ENCODE results near the gene IQGAP2.

The IQGAP2 gene

DNA sequence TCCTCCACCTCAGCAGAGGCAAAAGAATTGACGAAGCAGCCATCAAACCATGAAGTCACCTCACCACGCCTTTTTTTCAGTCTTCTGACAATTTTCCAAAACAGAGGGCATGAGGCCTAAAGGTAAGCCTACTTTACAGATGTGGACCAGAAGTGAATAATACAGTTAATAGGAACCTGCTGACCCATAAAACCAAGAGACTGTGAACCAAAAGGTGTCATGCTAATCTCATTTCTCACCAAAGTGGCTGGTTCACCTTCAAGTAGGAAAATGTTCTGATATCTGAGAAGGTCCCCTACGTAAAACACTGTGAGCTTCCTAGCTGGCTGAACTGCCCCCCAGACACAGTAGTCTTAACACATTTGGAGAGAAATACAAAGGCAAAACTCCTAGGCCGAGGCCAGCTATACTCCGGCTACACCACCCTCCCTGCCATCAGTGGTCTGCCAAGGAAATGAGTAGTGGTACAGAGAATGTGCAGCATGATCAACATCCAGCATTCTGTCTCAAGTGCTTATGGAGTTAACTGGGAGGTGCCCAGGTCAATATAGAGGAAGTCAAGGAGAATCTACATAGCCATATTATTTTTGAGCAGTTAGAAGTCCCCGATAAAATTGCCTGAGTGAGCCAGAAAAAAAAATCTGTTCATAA lies 239.4 kb downstream of the IQGAP2 start:
- no peak for DNase-seq (ENCODE audit: extremely low spot score)
- CTCF ChIA-PET = interaction anchor here (0.8 kb wide), 1 partner anchor 42 kb away, joined by 4 read pairs; no protein-coding TSS in a partner anchor
- POLR2A ChIA-PET = no interaction called here
- TF ChIP-seq ARNT (IDR thresholded peaks at IDR 0.05) = no peak
- TF ChIP-seq BHLHE40 (IDR thresholded peaks at IDR 0.05; ENCODE audit: borderline replicate concordance) = no peak

GRCh38 chr5:76643371-76643770 lies 240.3 kb downstream of the IQGAP2 start:
- CTCF ChIA-PET = interaction anchor here (0.6 kb wide), 1 partner anchor 385 kb away, joined by 3 read pairs; no protein-coding TSS in a partner anchor
- no peak for DNase-seq (ENCODE audit: extremely low spot score)
- POLR2A ChIA-PET = no interaction called here

DNA sequence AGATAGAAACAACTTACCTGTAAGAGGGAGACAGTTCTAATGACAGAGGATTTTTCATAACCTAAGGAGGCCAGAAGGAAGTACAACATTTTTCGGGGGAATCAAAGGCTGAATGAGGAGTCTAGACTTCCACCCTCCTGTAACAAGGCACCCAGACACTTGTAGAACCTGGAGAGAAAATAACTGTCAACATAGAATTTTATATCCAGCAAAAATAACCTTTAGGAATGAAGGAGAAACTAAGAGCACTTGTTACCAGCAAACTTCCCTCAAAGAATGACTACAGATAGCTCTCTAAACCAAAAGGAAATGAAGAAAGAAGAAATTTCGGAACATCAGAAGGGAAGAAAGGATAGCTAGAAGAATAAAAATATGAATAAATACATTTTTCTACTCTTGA lies 246.1 kb downstream of the IQGAP2 start:
- ChIA-PET CTCF (interaction anchor here (0.6 kb wide), 1 partner anchor 13 kb away, joined by 3 read pairs; no protein-coding TSS in a partner anchor), POLR2A (no interaction called here)
- TF ChIP-seq NFRKB (IDR thresholded peaks at IDR 0.05) (no peak), SUZ12 (IDR thresholded peaks at IDR 0.05) (no peak)
- DNase-seq (ENCODE audit: extremely low spot score) = no peak

More at GRCh38 chr5:76643371-76643770, 240.3 kb downstream of the IQGAP2 start:
- TF ChIP-seq ARNT (IDR thresholded peaks at IDR 0.05) = no peak
- no peak for TF ChIP-seq ELF4 (IDR thresholded peaks at IDR 0.05)
- no peak for TF ChIP-seq TARDBP (IDR thresholded peaks at IDR 0.05)
- no peak for TF ChIP-seq NFRKB (IDR thresholded peaks at IDR 0.05)
- TF ChIP-seq L3MBTL2 (conservative IDR thresholded peaks at IDR 0.05) = no peak
- TF ChIP-seq FOXA1 (IDR thresholded peaks at IDR 0.05) = no peak
- no peak for TF ChIP-seq ZNF384 (IDR thresholded peaks at IDR 0.05)
- TF ChIP-seq HDGF (IDR thresholded peaks at IDR 0.05; ENCODE audit: borderline replicate concordance) = no peak
- TF ChIP-seq LEF1 (IDR thresholded peaks at IDR 0.05; ENCODE audit: borderline replicate concordance) = no peak
- no peak for TF ChIP-seq BHLHE40 (IDR thresholded peaks at IDR 0.05; ENCODE audit: borderline replicate concordance)
- no peak for TF ChIP-seq FOXM1 (IDR thresholded peaks at IDR 0.05; ENCODE audit: borderline replicate concordance)
- no peak for TF ChIP-seq SP1 (IDR thresholded peaks at IDR 0.05)
- TF ChIP-seq FOXK2 (IDR thresholded peaks at IDR 0.05) = no peak
- TF ChIP-seq CTBP1 (IDR thresholded peaks at IDR 0.05; ENCODE audit: borderline replicate concordance) = no peak
- no peak for TF ChIP-seq PKNOX1 (IDR thresholded peaks at IDR 0.05)
- no peak for TF ChIP-seq SUZ12 (IDR thresholded peaks at IDR 0.05)

DNA sequence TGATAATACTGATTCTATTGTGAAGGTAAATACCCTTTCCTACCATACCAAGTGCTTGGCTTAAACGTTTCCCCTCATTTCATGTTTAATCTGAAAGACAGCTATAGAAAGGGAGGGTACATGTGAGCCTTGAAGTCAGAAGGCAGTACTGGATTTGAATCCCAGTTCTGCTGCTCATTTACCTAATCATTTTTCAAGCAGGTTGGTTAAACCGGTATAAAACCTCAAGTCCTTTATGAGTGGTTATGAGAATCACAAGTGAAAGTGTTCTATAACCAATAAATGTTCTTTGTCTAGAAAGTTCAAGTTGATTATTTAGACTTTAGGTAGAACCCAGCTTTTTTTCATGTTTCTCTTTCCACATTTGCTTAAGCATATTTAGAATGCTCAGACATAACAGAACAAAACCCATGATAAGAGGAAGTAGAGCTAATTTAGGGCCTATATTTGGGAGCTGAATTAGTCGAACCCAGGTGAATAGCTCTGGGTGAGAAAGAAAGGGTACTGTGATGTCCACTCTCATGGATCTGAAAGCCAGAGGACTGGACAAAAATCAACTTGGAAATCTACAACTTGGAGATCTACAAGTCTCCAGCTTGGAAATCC lies 249.8 kb downstream of the IQGAP2 start:
- ChIA-PET POLR2A (no interaction called here), CTCF (no interaction called here)
- DNase-seq (ENCODE audit: extremely low spot score) = no peak
- TF ChIP-seq LEF1 (IDR thresholded peaks at IDR 0.05; ENCODE audit: borderline replicate concordance) (no peak), CTBP1 (IDR thresholded peaks at IDR 0.05; ENCODE audit: borderline replicate concordance) (no peak), FOXA1 (IDR thresholded peaks at IDR 0.05) (no peak), SUZ12 (IDR thresholded peaks at IDR 0.05) (no peak), ZNF384 (IDR thresholded peaks at IDR 0.05) (no peak), TARDBP (IDR thresholded peaks at IDR 0.05) (no peak), BHLHE40 (IDR thresholded peaks at IDR 0.05; ENCODE audit: borderline replicate concordance) (no peak), L3MBTL2 (conservative IDR thresholded peaks at IDR 0.05) (no peak), ARNT (IDR thresholded peaks at IDR 0.05) (no peak), ELF4 (IDR thresholded peaks at IDR 0.05) (no peak), FOXM1 (IDR thresholded peaks at IDR 0.05; ENCODE audit: borderline replicate concordance) (no peak), PKNOX1 (IDR thresholded peaks at IDR 0.05) (no peak), NFRKB (IDR thresholded peaks at IDR 0.05) (no peak), FOXK2 (IDR thresholded peaks at IDR 0.05) (no peak), HDGF (IDR thresholded peaks at IDR 0.05; ENCODE audit: borderline replicate concordance) (no peak), SP1 (IDR thresholded peaks at IDR 0.05) (no peak)

- ChIA-PET CTCF (no interaction called here), POLR2A (no interaction called here)
- no peak for TF ChIP-seq PKNOX1 (IDR thresholded peaks at IDR 0.05)
- no peak for TF ChIP-seq FOXA1 (IDR thresholded peaks at IDR 0.05)
- TF ChIP-seq FOXK2 (IDR thresholded peaks at IDR 0.05) = no peak
- TF ChIP-seq SP1 (IDR thresholded peaks at IDR 0.05) = no peak
- no peak for TF ChIP-seq BHLHE40 (IDR thresholded peaks at IDR 0.05; ENCODE audit: borderline replicate concordance)
- no peak for TF ChIP-seq ARNT (IDR thresholded peaks at IDR 0.05)
- TF ChIP-seq HDGF (IDR thresholded peaks at IDR 0.05; ENCODE audit: borderline replicate concordance) = no peak
- no peak for TF ChIP-seq ZNF384 (IDR thresholded peaks at IDR 0.05)
- no peak for TF ChIP-seq TARDBP (IDR thresholded peaks at IDR 0.05)
- no peak for TF ChIP-seq NFRKB (IDR thresholded peaks at IDR 0.05)
- no peak for TF ChIP-seq FOXM1 (IDR thresholded peaks at IDR 0.05; ENCODE audit: borderline replicate concordance)
- TF ChIP-seq CTBP1 (IDR thresholded peaks at IDR 0.05; ENCODE audit: borderline replicate concordance) = no peak
- no peak for TF ChIP-seq ELF4 (IDR thresholded peaks at IDR 0.05)
- TF ChIP-seq SUZ12 (IDR thresholded peaks at IDR 0.05) = no peak
- TF ChIP-seq L3MBTL2 (conservative IDR thresholded peaks at IDR 0.05) = no peak
- no peak for TF ChIP-seq LEF1 (IDR thresholded peaks at IDR 0.05; ENCODE audit: borderline replicate concordance)
- no peak for DNase-seq (ENCODE audit: extremely low spot score)
Measured at GRCh38 chr5:76657091-76657490, 254.0 kb downstream of the IQGAP2 start.

GRCh38 chr5:76657683-76658311 lies 254.7 kb downstream of the IQGAP2 start:
- TF ChIP-seq HDGF (IDR thresholded peaks at IDR 0.05; ENCODE audit: borderline replicate concordance) (no peak), PKNOX1 (IDR thresholded peaks at IDR 0.05) (no peak), ELF4 (IDR thresholded peaks at IDR 0.05) (no peak), ARNT (IDR thresholded peaks at IDR 0.05) (no peak), NFRKB (IDR thresholded peaks at IDR 0.05) (no peak), CTBP1 (IDR thresholded peaks at IDR 0.05; ENCODE audit: borderline replicate concordance) (no peak), ZNF384 (IDR thresholded peaks at IDR 0.05) (no peak), L3MBTL2 (conservative IDR thresholded peaks at IDR 0.05) (no peak), FOXM1 (IDR thresholded peaks at IDR 0.05; ENCODE audit: borderline replicate concordance) (no peak), BHLHE40 (IDR thresholded peaks at IDR 0.05; ENCODE audit: borderline replicate concordance) (no peak), FOXA1 (IDR thresholded peaks at IDR 0.05) (no peak), TARDBP (IDR thresholded peaks at IDR 0.05) (no peak), SUZ12 (IDR thresholded peaks at IDR 0.05) (no peak), LEF1 (IDR thresholded peaks at IDR 0.05; ENCODE audit: borderline replicate concordance) (no peak), SP1 (IDR thresholded peaks at IDR 0.05) (no peak), FOXK2 (IDR thresholded peaks at IDR 0.05) (no peak)
- ChIA-PET POLR2A (interaction anchor here (1.1 kb wide), 1 partner anchor 49 kb away, joined by 3 read pairs; no protein-coding TSS in a partner anchor), CTCF (no interaction called here)
- no peak for DNase-seq (ENCODE audit: extremely low spot score)
